ENCODE results near the gene MOBP.
"Not testable (repeated sequence)": the region's sequence is repeated elsewhere in the genome, so short reads cannot be mapped to it uniquely, and the experiment has no call there.

The MOBP gene

DNA sequence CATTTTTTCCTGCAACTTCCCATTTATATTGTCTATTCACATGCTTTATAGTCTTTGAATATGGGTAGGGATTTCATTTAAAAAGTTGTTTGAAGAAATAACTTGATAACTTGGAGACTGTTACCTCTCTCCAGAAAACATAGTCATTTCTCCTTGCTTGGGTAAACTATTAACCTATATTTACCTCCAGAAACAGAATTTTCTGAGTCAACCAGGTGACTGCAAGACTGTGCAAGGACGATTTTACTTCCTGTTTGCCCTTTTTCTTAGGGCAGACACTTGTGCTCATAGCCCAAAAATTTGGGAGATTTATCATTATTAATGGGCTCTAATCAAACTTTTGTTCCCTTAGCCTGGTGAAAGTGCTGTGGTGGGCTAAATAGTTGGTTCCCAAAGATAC lies 14.3 kb upstream of the MOBP start:
- DNase-seq, result no peak

DNA sequence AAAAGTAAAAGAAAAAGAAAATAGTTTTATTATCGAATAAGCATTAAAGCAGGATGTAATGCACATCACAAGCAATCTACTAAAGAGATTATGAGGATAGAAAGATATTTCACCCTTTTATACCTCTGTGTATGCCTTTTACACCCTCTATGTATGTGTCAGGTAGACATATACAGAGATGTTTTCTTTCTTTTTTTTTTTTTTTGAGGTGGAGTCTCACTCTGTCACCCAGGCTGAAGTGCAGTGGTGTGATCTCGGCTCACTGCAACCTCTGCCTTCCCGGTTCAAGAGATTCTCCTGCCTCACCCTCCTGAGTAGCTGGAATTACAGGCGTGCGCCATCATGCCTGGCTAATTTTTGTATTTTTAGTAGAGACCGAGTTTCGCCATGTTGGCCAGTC lies 13.6 kb upstream of the MOBP start:
- DNase-seq, result not testable (repeated sequence)

DNA sequence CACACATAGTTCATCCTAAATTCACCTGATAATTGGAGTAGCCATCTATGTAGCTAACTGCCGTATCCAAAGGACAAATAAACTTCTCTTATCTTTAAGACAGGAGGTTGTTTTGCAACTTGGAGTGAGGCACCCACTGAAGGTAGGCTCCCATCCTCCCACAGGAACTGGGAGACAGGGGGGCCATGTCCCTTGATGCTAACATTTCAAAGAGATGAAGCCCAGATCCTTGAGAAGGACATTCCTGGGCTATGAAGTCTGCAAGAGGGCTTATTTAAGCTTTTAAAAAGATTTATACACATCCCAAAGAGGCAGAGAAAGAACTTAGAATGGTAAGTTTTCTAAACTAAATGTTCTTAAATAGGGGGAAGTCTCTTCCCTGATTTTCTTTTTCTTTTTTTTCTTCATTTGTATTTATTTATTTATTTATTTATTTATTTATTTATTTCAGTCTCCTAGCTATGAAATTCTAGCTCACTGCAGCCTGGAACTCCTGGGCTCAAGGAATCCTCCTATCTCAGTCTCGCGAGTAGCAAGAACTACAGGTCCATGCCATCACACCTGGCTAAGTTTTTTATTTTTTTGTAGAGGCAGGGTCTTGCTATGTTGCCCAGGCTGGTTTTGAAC lies 12.8 kb upstream of the MOBP start:
- DNase-seq, result no peak

DNA sequence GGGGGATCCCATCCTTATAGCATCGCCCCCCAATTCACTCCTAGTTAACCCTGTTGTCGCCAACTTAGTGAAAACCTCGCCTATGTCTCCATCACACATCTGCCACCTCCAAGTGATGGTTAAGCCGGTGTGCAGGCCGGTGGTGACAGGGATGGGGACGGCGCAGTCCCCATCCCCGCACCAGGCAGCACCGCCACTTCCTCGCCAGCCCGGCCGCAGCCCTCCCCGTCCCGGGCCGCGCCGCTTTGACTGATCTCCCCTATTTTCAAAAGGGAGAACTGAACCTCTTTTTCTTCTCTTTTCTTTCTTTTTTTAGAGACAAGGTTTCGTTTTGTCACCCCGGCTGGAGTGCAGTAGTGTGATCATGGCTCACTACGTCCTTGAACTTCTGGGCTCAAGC lies 11.3 kb upstream of the MOBP start:
- DNase-seq, result no peak

DNA sequence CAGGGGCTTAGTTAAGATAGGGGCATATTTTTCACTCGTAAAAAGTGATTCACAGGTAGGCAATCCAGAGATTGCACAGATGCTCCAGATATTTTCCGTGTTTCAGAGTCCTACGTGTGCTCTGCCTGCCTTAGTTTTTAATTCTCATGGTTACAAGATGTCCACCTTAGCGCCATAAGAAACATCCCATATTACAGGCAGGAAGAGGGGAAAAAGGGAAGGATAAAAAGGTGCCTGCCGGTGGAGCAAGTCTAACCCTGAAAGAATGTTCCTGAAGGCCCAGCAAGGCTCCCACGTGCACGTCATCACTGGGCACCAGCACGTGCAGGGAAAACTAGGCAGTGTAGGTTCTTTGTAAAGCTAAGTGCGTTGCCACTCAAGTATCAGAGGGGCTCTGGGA lies 10.1 kb upstream of the MOBP start:
- no peak for DNase-seq

DNA sequence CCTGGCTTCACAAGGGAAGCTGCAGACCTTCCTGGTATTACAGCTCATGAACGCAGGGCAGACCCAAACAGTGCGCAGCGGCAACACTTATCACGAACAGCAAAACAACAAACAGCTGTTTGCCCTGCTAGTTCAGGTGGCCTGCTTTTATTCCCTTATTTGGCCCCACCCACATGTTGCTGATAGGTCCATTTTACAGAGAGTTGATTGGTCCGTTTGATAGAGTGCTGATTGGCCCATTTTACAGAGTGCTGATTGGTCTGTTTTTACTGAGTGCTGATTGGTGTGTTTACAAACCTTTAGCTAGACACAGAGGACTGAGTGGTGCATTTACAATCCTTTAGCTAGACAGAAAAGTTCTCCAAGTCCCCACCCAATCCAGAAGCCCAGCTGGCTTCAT lies 8.9 kb upstream of the MOBP start:
- DNase-seq, result not testable (repeated sequence)

DNA sequence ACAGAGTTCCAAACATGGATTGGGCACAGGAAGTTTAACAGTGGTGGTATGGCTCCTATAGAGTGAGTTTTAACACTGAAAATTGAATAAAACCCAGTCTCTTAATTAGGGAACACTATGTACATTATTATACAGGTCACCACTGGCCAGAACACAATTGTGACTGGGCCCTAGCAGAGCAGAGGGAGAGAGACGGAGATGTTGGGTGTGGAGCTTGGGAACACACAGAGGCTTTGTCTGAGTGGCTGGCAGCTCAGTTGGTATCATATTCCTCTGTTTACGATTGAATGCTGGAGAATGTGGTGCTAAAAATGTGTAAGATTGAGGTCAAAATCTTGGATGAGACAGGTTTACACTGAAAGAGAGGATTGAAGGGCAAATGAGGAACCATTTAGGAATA lies 6.8 kb upstream of the MOBP start:
- no peak for DNase-seq

DNA sequence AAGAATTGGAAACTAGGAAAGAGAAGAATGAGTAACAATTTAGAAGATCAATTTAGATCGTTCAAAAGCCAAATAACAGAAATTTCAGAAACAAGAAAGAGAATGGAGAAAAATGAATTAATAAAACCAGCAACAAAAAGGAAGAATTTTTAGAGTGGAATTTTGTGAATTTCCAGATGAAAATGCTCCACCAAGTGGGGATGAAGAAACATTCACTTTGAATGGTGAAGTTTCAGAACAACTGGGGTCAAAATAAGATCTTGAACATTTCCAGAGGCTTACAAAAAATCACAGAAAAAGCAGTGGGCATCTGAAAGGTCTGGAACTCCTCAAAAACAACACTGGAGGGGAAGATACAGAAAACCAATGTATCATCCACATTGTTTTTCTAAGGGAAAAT lies 4.2 kb upstream of the MOBP start:
- no peak for DNase-seq

DNA sequence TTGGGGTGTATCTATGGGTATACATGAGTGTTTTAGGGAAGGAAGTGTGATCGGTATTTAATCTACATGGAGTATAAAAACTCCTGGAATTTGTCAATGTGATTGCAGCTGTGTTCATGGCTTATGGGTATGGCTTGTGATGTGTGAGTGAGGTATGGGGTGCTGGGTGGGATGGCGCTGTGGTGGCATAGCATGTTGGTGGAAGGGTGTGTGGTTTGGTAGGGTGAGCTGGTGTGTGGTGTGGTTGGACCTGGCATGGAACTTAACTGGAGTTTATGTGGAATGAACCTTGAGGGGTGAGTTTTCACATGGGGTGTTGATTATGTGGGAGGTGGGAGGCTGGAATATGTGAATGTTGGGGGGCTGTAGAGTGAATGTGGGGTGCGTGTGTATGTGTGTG lies 492 bp upstream of the MOBP start:
- no peak for DNase-seq

DNA sequence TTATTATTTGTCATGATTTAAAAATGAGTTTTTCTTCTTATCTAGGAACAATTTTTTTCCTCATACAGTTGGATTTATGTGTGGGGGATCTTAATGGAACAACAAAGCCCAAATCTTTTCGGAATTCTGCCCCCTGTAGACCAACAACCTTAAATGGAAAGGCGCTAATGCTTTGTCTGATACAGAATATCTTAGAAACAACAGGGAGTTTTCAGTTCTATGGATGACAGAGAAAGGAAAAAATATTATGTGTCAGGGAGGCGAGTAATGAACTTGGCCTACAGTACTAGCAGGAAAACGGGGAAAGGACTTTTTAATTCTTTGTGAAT lies 592 bp downstream of the MOBP start:
- no peak for DNase-seq

DNA sequence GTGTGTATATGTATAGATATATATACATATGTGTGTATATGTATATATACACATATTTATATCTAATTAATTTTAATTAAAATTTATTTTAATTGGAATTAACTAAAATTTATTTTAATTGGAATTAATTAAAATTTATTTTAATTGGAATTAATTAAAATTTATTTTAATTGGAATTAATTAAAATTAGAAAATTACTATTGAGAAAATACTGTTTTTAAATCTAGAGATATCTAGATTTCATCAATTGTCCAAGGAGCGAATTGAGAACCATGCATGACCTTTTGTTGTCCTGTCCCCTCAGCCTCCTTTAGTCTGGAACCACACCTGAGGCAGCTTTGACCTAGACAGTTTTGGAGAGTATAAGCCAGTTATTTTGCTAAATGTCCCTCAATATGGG lies 1.8 kb downstream of the MOBP start:
- no peak for DNase-seq

DNA sequence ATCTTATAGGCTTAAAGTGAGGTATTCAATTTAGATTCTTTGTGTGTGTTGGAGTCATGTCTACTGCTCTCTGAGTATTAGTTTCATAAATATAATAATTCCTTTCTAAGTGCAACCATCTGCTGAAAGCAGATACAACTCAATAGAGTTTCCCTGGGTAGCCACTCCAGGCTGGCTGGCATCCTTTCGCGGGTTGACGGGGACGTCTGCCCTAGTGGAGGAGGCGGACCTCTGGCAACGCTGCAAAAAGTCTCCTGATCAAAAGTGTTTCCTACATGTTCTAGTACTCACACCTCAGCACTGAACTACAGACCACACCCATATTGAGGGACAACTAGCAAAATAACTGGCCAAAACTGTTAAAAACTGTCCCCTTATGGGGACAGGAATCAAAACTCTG lies 2.5 kb downstream of the MOBP start:
- DNase-seq, result no peak

DNA sequence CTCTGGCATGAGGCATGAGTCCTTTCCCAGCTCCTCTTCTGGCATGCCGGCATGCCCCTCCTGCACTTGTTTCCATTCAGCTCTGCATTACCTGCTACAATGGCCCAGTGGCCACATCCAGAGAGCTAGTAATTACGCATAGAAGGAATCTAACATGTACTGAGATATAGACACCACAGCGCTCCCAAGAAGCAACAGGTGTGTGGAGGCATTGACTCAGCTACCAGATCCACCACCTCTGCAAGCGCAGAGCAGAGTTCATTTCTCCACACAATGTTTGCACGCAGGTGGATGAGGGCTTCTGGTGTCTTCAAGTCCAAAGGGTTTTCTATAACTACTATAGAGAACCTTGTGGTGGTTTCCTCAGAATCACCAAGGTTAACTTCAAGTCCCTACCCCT lies 4.2 kb downstream of the MOBP start:
- no peak for DNase-seq

DNA sequence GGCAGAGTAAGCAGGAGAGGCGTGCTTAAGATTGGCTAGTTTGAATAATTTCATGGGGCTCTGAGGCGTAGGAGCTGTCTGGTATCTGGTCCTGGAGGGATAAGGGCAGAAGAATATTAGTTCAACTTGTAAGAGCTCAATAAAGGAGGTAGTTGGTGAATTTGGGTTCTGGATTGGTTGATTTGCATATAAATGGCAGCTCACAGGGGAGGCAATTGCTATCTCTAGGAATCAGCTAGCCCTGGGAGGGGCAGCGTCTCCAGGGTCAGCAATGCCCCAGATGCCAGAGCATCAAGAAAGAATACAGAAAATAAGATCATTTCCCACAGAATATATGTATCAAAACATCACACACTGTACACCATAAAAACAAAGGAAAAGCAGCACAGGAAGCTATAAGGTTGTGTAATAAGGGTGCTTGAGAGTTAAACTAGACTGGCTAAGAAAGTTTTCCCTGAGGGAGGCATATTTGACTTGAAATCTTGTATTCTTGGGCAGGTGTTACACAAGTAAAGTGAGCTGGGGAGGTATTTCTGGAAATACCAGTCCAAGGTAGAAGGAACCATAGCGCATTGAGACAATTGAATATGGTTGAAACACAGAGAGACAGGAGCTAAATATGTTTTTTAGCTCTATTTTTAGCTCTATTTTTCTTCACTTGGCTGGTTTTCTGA lies 6.1 kb downstream of the MOBP start:
- no peak for DNase-seq

DNA sequence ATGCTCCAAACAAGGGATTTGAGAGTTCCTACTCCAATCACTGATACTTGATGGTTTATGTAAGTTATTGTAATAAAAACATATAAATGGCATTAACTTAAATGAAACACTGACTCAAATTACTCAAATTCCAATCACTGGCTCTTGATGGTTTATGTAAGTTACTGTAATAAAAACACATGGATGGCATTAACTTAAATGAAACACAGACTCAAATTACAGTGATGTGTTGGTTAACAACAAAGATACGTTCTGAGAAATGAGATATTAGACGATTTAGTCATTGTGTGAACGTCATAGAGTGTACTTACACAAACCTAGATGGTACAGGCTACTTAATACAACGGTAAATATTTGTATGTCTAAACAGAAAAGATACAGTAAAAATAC lies 6.6 kb downstream of the MOBP start:
- DNase-seq, result no peak

DNA sequence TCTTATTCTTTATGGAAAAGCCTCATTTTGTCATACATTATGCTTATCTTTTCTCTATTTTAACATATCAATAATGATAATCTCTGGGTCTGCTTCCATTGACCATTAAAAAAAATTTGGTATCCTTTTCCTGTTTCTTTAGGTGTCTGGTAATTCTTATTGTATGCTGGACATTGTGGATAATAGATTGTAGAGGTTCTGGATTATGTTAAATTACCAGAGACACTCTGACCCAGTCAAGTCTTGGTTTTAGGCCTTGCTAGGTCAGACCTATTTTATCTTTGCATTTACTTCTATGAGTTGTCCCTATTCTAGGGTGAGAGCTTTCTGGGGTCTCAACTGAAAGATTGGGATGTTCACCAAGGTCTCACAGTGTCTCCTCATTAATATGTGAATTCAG lies 9.3 kb downstream of the MOBP start:
- DNase-seq, result no peak

DNA sequence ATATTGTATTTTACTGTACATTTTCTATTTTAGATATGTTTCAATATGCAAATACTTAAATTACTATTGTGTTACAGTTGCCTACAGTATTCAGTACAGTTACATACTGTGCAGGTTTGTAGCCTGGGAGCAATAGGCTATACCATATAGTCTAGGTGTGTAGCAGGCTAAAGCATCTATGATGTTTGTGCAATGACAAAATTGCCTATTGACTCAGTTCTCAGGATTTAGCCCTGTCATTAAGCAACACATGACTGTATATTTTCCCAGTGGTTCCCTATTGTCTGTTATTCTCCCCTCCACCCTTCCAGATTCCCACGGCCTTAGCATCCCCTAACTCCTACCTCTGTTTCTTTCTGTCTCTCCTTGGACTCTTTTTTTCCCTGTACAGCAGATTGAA lies 10.7 kb downstream of the MOBP start:
- DNase-seq, result no peak

DNA sequence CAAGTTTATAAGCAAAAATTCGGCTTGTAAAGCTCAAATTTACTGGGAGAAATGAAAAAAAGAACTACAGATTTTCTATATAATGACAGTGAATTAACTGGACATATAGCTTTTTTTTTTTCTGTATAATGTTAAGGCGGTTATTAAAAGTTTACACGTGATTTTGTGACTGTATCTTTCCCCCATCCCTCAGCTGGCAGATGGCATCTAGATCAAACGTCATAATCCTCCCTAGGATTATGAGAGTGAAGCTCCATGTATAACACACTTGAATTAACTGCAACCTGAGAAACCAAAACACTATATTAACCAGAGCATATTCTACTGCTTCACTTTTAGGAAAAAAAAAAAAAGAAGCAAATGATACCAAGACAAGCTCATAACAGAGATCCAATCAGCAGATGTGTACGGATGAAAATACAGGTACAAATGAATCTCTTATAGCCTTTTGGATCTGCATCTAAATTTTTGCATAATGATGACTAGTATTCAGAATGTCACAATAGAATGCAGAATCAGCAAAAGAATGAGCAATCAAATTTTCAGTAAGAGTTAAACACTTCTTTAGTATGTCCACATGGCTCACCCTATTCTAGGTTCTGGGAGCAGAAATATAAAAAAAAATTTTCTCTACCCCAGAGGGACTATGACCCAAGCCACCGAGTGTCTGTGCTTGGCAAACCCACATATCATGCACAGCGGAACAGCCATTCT lies 12.4 kb downstream of the MOBP start:
- DNase-seq, result no peak

DNA sequence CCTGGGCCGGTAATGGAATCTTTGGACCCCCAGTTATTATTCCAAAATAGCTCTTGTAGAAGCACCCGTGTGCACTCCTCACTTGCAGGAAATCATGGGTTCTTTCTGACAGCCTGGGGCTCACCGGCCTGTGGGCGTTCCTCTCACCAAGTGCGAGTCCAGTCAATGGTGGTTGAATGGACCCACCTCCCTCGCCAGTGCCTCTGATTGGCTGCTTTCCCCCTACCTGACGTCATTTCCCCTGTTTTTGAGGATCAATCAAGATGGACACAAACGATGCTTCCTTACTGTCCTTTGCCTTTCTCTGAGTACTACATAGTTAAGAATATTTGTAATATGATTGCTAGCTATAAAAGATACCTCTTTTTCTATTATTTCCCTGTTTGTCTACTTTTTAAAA lies 18.1 kb downstream of the MOBP start:
- no peak for DNase-seq

DNA sequence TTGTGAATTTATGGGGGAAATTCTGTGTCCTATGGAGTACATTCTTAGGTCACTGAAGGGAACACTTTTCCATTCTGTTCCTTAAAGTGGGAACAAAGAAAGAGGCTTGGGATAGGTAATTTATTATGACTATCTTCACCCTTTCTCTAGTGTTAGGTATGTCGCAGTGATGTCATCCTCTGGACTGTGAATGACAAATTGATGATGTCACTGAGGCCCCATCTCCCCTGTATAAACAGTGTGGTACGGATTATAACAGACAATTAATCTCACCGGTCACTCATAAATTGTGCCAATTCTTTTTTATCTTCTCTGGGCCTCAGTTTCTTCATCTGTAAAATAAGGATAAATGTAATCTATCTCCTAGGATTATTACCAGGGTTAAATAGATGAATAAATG lies 23.5 kb downstream of the MOBP start:
- DNase-seq, result no peak

DNA sequence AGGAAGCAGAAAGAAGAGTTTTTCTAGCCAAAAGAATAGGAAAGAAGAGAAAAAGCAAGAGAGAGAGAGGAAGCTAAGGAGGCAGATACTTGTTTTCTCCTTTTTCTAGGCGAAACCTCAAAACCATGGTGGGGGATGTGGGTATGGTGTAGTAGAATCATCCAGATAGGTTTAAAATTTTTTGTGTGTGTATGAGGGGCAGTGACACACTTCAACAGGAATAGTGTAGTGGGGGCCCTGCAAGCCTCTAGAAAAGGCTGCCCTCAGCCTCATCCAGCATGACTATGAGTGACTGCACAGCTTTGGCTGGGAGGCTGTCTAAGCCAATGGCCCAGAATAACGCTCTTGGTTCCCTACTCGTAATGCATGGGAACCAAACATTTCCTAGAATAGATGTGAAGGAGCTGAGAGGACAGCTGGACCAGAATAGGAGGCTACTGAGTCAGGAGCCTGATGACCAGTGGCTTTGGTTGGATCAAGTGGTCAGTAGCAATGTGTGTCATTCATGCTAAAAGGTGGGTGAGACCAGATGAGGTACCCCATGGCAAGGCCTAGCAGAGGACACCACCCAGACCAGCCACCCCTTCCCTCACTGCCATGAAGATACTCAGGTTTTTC lies 24.4 kb downstream of the MOBP start:
- DNase-seq, result no peak

DNA sequence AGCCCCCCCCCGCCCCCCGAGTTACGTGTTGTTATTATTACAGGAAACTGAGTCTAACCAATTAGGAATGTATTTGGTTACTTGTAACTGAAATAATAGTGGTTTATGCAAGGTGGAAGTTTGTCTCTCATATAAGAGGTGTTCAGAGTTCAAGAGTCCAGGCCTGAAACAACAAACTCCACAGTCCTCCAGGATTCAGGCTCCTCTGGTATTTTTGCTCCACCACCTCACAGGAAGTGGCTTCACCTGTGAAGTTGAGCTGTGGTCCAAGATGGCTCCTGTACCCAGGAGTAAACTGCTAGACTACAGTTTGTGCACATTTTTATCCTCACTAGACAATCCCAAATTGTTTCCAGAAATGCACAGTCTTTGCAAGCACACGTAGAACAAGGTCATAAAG lies 27.3 kb downstream of the MOBP start:
- no peak for DNase-seq

DNA sequence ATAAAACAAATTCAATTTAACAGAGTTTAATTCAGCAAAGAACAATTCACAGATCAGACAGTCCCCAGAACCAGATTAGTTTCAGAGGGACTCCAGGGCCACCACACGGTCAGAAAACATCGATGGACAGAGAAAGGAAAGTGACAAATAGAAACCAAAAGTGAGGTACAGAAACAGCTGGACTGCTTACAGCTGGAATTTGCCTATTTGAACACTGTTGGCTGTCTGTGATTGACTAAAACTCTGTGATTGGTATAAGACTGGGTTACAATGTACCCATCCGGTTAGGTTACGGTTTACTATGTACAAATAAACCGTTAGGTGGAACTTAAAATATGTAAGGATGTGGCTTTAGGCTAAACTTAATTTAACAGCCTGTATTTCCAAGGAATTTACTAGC lies 30.3 kb downstream of the MOBP start:
- DNase-seq, result no peak

DNA sequence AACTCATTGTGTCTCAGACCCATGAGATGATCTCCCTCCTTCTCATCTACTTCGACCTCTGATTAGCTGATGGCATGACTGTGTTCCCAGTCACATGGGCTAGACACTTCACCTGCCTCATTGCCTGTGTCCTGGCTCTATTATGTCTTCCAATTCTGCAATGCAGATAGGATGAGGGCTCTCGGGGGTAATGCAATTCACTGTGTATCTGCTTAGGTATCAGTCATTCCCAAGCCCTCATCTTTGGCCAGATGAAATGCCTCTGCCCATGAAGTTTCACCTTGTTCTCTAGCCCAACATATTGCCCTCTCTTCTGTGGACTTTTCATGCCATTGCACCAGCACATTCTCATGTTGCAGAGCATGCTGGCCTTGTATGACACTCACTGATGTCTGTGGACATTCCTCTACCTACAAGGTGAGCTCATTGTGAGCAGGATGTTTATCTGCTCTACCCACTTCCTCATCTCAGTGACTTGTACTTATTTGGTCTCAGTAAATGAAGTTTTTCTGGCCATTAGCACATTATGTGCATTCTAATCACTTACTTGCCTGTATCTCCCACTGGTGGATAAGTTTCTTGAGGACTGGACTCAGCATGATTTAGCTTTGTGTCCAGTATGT lies 32.3 kb downstream of the MOBP start:
- DNase-seq, result no peak
